ENCODE results near the gene GSTA3.
"Not testable (repeated sequence)": the region's sequence is repeated elsewhere in the genome, so short reads cannot be mapped to it uniquely, and the experiment has no call there.

DNA sequence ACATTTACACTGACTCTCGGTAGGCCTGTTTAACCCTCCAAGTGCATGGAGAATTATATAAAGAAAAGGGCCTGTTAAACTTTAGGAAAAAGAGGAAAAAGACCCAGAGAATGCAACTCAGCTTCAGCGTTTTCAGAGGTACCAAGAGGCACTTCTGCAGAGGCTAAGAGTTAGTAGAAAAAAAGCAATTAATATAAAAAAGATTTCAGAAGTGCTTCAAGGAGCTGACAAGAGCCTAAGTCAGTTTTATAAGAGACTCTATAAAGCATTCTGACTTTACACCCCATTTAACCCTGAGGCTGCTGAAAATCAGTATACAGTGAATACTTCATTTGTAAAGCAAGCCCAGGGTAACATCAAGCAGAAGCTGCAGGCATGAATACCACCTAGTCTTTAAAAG is 14.2 kb upstream of the GSTA3 start:
- TF ChIP-seq RAD21 (IDR thresholded peaks at IDR 0.05; ENCODE audit: low read length); TEAD4 (IDR thresholded peaks at IDR 0.05; ENCODE audit: borderline replicate concordance, insufficient read depth); RCOR1 (IDR thresholded peaks at IDR 0.05; ENCODE audit: low read length); CTCF (IDR thresholded peaks at IDR 0.05); GABPA (IDR thresholded peaks at IDR 0.05; ENCODE audit: low read depth): not testable (repeated sequence)

Measured in SK-N-SH (cell line).